NT2/D1 (cell line): ENCODE data around the gene COL8A1.

ENCODE experiments used
- YY1 ChIP-seq: IDR thresholded peaks from 2 replicates; pipeline ENCODE4 v1.6.1; 2011; ENCODE audit not compliant: insufficient read length, insufficient read depth
- ZNF274 ChIP-seq: IDR thresholded peaks from 2 replicates; pipeline ENCODE4 v1.6.1; 2011; ENCODE audit warnings: mild to moderate bottlenecking, low read depth, low read length

GRCh38 chr3:99721633-99722007 lies 83.2 kb downstream of the COL8A1 start:
- TF ChIP-seq YY1 = no peak
- no peak for TF ChIP-seq ZNF274
